Sigmoid colon (tissue), 7 donors: ENCODE data around the gene TIGD7. TPM values are rescaled to one million over a fixed set of nuclear protein-coding genes. Genes with fewer than 3 reads are reported as not detected.
"Not testable (repeated sequence)": the region's sequence is repeated elsewhere in the genome, so short reads cannot be mapped to it uniquely, and the experiment has no call there.

Experiments
- DNase-seq: peaks from one replicate; pipeline ENCODE4 v3.0.0-alpha.2; 2019
- H3K27ac ChIP-seq, 4 donors: fragments of 200-600 bp; sonication (generic); one replicate each; pipeline ENCODE4 v1.5.1; 2016 to 2019; ENCODE audit warnings: mild to moderate bottlenecking in 1 of 4
- H3K27me3 ChIP-seq, 3 donors: fragments of 200-600 bp; sonication (generic); one replicate each; pipeline ENCODE4 v1.5.1; 2019; ENCODE audit warnings: mild to moderate bottlenecking in 1 of 3
- H3K36me3 ChIP-seq, 4 donors: fragments of 200-600 bp; sonication (generic); one replicate each; pipeline ENCODE4 v1.5.1; 2016 to 2019
- H3K4me1 ChIP-seq, 4 donors: fragments of 200-600 bp; sonication (generic); one replicate each; pipeline ENCODE4 v1.5.1; 2017 to 2019
- H3K4me3 ChIP-seq, 4 donors: fragments of 200-600 bp; sonication (generic); one replicate each; pipeline ENCODE4 v1.5.1; 2017 to 2019; ENCODE audit warnings: mild to moderate bottlenecking in 2 of 4, moderate library complexity in 1 of 4
- H3K9me3 ChIP-seq, 4 donors: fragments of 200-600 bp in 3 of 4; sonication (generic) in 3 of 4; one replicate each; pipeline versions ENCODE4 v1.5.1 to v1.6.1; 2013 to 2019
- EP300 ChIP-seq, 4 donors: sonication (generic); formaldehyde crosslinking; IDR thresholded peaks; one replicate each; pipeline ENCODE4 v1.6.1; 2017; ENCODE audit warnings: antibody characterized with exemption in 4 of 4
- POLR2A ChIP-seq, 2 donors: fragments of 450-650 bp; IDR thresholded peaks; one replicate each; pipeline ENCODE4 v1.6.1; 2016; ENCODE audit warnings: antibody characterized with exemption in 2 of 2, mild to moderate bottlenecking in 2 of 2, moderate library complexity in 2 of 2
- POLR2AphosphoS5 ChIP-seq, 4 donors: sonication (generic); formaldehyde crosslinking; IDR thresholded peaks; one replicate each; pipeline ENCODE4 v1.6.1; 2017; ENCODE audit warnings: antibody characterized with exemption in 4 of 4
- WGBS, 2 donors: extraction: QIAGEN DNeasy Blood & Tissue Kit; methylation state at CpG; one replicate each; pipeline ENCODE4 v1.1.7; 2013; 5-methylcytosine and 5-hydroxymethylcytosine counted together
- intact Hi-C: fragments of 100-400 bp; cut with DNase I; formaldehyde crosslinking; loops from one replicate; pipeline ENCODE4 v1.15.1; 2023
- polyA plus RNA-seq, 3 donors: library from polyadenylated mRNA; stranded (reverse); fragments of 200-250 nt; gene quantifications; one replicate each; pipeline ENCODE4 v1.2.3, GENCODE V29; 2013
- total RNA-seq, 4 donors: library from RNA; depleted of rRNA; stranded (reverse); fragments of >200 nt; gene quantifications; one replicate each; pipeline ENCODE4 v1.1.0, GENCODE V29; 2016
- TF ChIP-seq, protein P1 (sequence below), 4 experiments: fragments of 450-650 bp in 3 of 4; fragments of 200-600 bp in 1 of 4; IDR thresholded peaks; one replicate each; pipeline ENCODE4 v1.5.1; 2016 to 2019; ENCODE audit warnings: antibody characterized with exemption in 4 of 4, mild to moderate bottlenecking in 3 of 4, moderate library complexity in 2 of 4
- donor health status: healthy with polysubstance abuse.
- donor health status: Bipolar disorder and iron deficiency.
- donor health status: healthy.

TIGD7 gene
- total and polyA plus RNA-seq, 7 donors, result 1.2 to 12.8 (median 4.2) TPM

GRCh38 chr16:3281222-3281820 lies 23.9 kb downstream of the TIGD7 start:
- Histone ChIP-seq H3K36me3 (peaks cover 0 to 14% (median 8%) of the 10 kb centered on the region in 4 donors), H3K9me3 (peaks cover 0 to 5% (median 0%) of the 10 kb centered on the region in 4 donors), H3K4me3 (no peak overlapping the region), H3K27me3 (no peaks in the 10 kb centered on the region), H3K4me1 (peaks cover 0 to 37% (median 29%) of the 10 kb centered on the region in 4 donors), H3K27ac (no peak overlapping the region)
- TF ChIP-seq, protein P1, sequence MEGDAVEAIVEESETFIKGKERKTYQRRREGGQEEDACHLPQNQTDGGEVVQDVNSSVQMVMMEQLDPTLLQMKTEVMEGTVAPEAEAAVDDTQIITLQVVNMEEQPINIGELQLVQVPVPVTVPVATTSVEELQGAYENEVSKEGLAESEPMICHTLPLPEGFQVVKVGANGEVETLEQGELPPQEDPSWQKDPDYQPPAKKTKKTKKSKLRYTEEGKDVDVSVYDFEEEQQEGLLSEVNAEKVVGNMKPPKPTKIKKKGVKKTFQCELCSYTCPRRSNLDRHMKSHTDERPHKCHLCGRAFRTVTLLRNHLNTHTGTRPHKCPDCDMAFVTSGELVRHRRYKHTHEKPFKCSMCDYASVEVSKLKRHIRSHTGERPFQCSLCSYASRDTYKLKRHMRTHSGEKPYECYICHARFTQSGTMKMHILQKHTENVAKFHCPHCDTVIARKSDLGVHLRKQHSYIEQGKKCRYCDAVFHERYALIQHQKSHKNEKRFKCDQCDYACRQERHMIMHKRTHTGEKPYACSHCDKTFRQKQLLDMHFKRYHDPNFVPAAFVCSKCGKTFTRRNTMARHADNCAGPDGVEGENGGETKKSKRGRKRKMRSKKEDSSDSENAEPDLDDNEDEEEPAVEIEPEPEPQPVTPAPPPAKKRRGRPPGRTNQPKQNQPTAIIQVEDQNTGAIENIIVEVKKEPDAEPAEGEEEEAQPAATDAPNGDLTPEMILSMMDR (IDR thresholded peaks at IDR 0.05), result no peak
- TF ChIP-seq POLR2A (IDR thresholded peaks at IDR 0.05) (no peak), EP300 (IDR thresholded peaks at IDR 0.05) (no peak), POLR2AphosphoS5 (IDR thresholded peaks at IDR 0.05) (no peak)
- intact Hi-C loops, result loop anchor here (5.0 kb wide), 3 partner anchors 86 to 221 kb away; partner anchors contain the start of gene CLUAP1
- DNase-seq, result no peak
- 91 to 96% methylated on average over 6 of the region's 6 CpGs for WGBS, 2 donors

DNA sequence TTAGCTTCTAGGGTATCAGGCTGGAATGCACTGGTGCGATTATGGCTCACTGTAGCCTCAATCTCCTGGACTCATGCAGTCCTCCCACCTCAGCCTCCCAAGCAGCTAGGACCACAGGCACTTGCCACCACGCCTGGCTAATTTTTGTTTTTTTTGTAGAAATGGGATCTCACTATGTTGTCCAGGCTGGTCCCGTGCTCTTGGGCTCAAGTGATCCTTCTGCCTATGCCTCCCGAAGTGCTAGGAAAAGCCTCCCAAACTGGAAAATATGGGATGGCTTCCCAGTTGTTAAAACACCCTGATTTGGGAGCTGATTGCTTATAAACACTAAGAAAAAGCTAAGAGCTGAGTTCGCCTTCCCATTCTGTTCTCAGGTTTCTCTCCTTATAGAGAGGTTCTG lies 28.6 kb downstream of the TIGD7 start:
- WGBS, 2 donors, result 87 to 88% methylated on average over 5 of the region's 5 CpGs
- H3K4me1 ChIP-seq, result peaks cover 0 to 2% (median under 1%) of the 10 kb centered on the region in 4 donors
- H3K36me3 ChIP-seq, result no peaks in the 10 kb centered on the region
- intact Hi-C loops, result no loop called here
- DNase-seq, result no peak
- no peaks in the 10 kb centered on the region for H3K27me3 ChIP-seq
- no peak overlapping the region for H3K4me3 ChIP-seq
- H3K27ac ChIP-seq, result no peak overlapping the region
- TF ChIP-seq, protein P1 (IDR thresholded peaks at IDR 0.05), result no peak
- no peaks in the 10 kb centered on the region for H3K9me3 ChIP-seq

- intact Hi-C loops, result no loop called here
- no peak for DNase-seq
- Histone ChIP-seq H3K27ac (no peak overlapping the region), H3K27me3 (no peaks in the 10 kb centered on the region), H3K4me1 (no peaks in the 10 kb centered on the region), H3K9me3 (no peaks in the 10 kb centered on the region), H3K4me3 (no peak overlapping the region), H3K36me3 (no peaks in the 10 kb centered on the region)
- TF ChIP-seq EP300 (IDR thresholded peaks at IDR 0.05) (no peak), POLR2AphosphoS5 (IDR thresholded peaks at IDR 0.05) (no peak), POLR2A (IDR thresholded peaks at IDR 0.05) (no peak)
- TF ChIP-seq, protein P1 (IDR thresholded peaks at IDR 0.05), result no peak
Observed at GRCh38 chr16:3274947-3275346, 30.3 kb downstream of the TIGD7 start.

- no peaks in the 10 kb centered on the region for H3K9me3 ChIP-seq
- no peak for DNase-seq
- intact Hi-C loops, result no loop called here
Observed at GRCh38 chr16:3274490-3274889, 30.7 kb downstream of the TIGD7 start.

GRCh38 chr16:3271281-3271680 lies 33.9 kb downstream of the TIGD7 start:
- DNase-seq, intact Hi-C loops, H3K4me1 ChIP-seq, H3K4me3 ChIP-seq, H3K27me3 ChIP-seq, H3K27ac ChIP-seq, H3K9me3 ChIP-seq: not testable (repeated sequence)
- WGBS, 2 donors, result 95 to 96% methylated on average over 22 of the region's 22 CpGs
- peaks cover 0 to 17% (median 0%) of the 10 kb centered on the region in 4 donors for H3K36me3 ChIP-seq

More at GRCh38 chr16:3274490-3274889, 30.7 kb downstream of the TIGD7 start:
- no peaks in the 10 kb centered on the region for H3K36me3 ChIP-seq
- no peak overlapping the region for H3K27ac ChIP-seq
- no peaks in the 10 kb centered on the region for H3K27me3 ChIP-seq
- TF ChIP-seq POLR2AphosphoS5 (IDR thresholded peaks at IDR 0.05), result no peak
- no peak for TF ChIP-seq POLR2A (IDR thresholded peaks at IDR 0.05)
- no peak overlapping the region for H3K4me3 ChIP-seq
- 56 to 64% methylated on average over 4 of the region's 4 CpGs for WGBS, 2 donors
- no peaks in the 10 kb centered on the region for H3K4me1 ChIP-seq

DNA sequence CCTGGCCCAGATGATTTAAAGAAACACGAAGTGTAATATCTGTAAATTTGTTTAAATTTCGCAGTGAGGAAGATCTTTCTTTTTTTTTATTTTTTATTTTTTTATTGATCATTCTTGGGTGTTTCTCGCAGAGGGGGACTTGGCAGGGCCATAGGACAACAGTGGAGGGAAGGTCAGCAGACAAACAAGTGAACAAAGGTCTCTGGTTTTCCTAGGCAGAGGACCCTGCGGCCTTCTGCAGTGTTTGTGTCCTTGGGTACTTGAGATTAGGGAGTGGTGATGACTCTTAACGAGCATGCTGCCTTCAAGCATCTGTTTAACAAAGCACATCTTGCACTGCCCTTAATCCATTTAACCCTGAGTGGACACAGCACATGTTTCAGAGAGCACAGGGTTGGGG lies 34.5 kb downstream of the TIGD7 start:
- H3K27ac ChIP-seq, H3K9me3 ChIP-seq, H3K4me1 ChIP-seq, DNase-seq, H3K4me3 ChIP-seq, H3K27me3 ChIP-seq, intact Hi-C loops: not testable (repeated sequence)
- H3K36me3 ChIP-seq, result peaks cover 0 to 19% (median 0%) of the 10 kb centered on the region in 4 donors
- WGBS, 2 donors, result 82 to 86% methylated on average over 5 of the region's 5 CpGs
